Epithelial cell of esophagus (primary cell): ENCODE data around the gene DDX41.
A peak's percentile ranks its signal among the peaks of the same experiment; 100 is the strongest.
"Not testable (repeated sequence)": the region's sequence is repeated elsewhere in the genome, so short reads cannot be mapped to it uniquely, and the experiment has no call there.

ENCODE experiments used
- DNase-seq: peaks from one replicate; pipeline ENCODE4 v3.0.0; 2010; ENCODE audit warnings: low read depth
- H3K4me3 ChIP-seq: 2 replicates; pipeline ENCODE4 v1.5.1; 2011; ENCODE audit warnings: mild to moderate bottlenecking, low read length, control low read depth
- CTCF ChIP-seq: IDR thresholded peaks from 2 replicates; pipeline ENCODE4 v1.5.1; 2011; ENCODE audit warnings: low read depth, mild to moderate bottlenecking, low read length, control low read depth, inconsistent platforms; ENCODE audit not compliant: insufficient read depth; ENCODE audit errors: missing control alignments

Gene DDX41

GRCh38 chr5:177537389-177538361 is 20.9 kb upstream of the DDX41 start:
- DNase-seq: peak; percentile 68
- H3K4me3 ChIP-seq: no peak overlapping the region
- no peak for TF ChIP-seq CTCF

GRCh38 chr5:177536386-177536785 is 19.6 kb upstream of the DDX41 start:
- H3K4me3 ChIP-seq: no peak overlapping the region
- TF ChIP-seq CTCF: no peak
- no peak for DNase-seq

- DNase-seq: no peak
- H3K4me3 ChIP-seq: no peak overlapping the region
- TF ChIP-seq CTCF: no peak
Measured at GRCh38 chr5:177535125-177535524, 18.4 kb upstream of the DDX41 start.

- H3K4me3 ChIP-seq, DNase-seq: not testable (repeated sequence)
Measured at GRCh38 chr5:177534433-177534832, 17.7 kb upstream of the DDX41 start.

- H3K4me3 ChIP-seq: no peak overlapping the region
- TF ChIP-seq CTCF: no peak
- peak; percentile 84 for DNase-seq
Measured at GRCh38 chr5:177531209-177531940, 14.6 kb upstream of the DDX41 start.

GRCh38 chr5:177530638-177531037 is 13.9 kb upstream of the DDX41 start:
- DNase-seq: no peak
- no peak for TF ChIP-seq CTCF
- H3K4me3 ChIP-seq: no peak overlapping the region
